Gastroesophageal sphincter (tissue), 3 donors: Measurements from ENCODE around the gene CLOCK.

Experiments used
- POLR2A ChIP-seq, 2 donors: fragments of 450-650 bp; IDR thresholded peaks; one replicate each; pipeline ENCODE4 v1.6.1; 2017; ENCODE audit warnings: antibody characterized with exemption in 2 of 2, mild to moderate bottlenecking in 2 of 2, moderate library complexity in 1 of 2
- POLR2AphosphoS5 ChIP-seq: sonication (generic); formaldehyde crosslinking; IDR thresholded peaks from one replicate; pipeline ENCODE4 v1.6.1; 2017; ENCODE audit warnings: antibody characterized with exemption
- TF ChIP-seq, protein P1 (sequence below), 4 experiments: fragments of 200-600 bp in 2 of 4; fragments of 450-650 bp in 2 of 4; sonication (generic) in 1 of 4; IDR thresholded peaks; one replicate each; pipeline ENCODE4 v1.5.1; 2017 to 2019; ENCODE audit warnings: antibody characterized with exemption in 4 of 4, mild to moderate bottlenecking in 2 of 4, moderate library complexity in 2 of 4

GRCh38 chr4:55447831-55448230 lies 98.9 kb downstream of the CLOCK start:
- TF ChIP-seq, protein P1, sequence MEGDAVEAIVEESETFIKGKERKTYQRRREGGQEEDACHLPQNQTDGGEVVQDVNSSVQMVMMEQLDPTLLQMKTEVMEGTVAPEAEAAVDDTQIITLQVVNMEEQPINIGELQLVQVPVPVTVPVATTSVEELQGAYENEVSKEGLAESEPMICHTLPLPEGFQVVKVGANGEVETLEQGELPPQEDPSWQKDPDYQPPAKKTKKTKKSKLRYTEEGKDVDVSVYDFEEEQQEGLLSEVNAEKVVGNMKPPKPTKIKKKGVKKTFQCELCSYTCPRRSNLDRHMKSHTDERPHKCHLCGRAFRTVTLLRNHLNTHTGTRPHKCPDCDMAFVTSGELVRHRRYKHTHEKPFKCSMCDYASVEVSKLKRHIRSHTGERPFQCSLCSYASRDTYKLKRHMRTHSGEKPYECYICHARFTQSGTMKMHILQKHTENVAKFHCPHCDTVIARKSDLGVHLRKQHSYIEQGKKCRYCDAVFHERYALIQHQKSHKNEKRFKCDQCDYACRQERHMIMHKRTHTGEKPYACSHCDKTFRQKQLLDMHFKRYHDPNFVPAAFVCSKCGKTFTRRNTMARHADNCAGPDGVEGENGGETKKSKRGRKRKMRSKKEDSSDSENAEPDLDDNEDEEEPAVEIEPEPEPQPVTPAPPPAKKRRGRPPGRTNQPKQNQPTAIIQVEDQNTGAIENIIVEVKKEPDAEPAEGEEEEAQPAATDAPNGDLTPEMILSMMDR (IDR thresholded peaks at IDR 0.05), result no peak
- TF ChIP-seq POLR2A (IDR thresholded peaks at IDR 0.05) (no peak), POLR2AphosphoS5 (no peak)
